Neural cell (in vitro differentiated cells): ENCODE measurements around the gene FCER2. TPM values are rescaled to one million over a fixed set of nuclear protein-coding genes. Genes with fewer than 3 reads are reported as not detected.

ENCODE experiments used
- H2AFZ ChIP-seq: fragments of 200-600, 300-800 bp; sonication (generic), shearing (Covaris generic); 2 replicates; pipeline ENCODE4 v1.6.0; 2014; ENCODE audit warnings: low read depth, mild to moderate bottlenecking, antibody characterized with exemption, low read length, moderate library complexity
- H3F3A ChIP-seq: fragments of 200-600 bp; shearing (Covaris generic); 2 replicates; pipeline ENCODE4 v1.6.1; 2016; ENCODE audit warnings: mild to moderate bottlenecking, moderate library complexity, mixed read lengths, antibody characterized with exemption, low read length; ENCODE audit not compliant: insufficient read depth, poor library complexity, severe bottlenecking
- H3K27ac ChIP-seq: fragments of 200-600, 300-800 bp; sonication (generic), shearing (Covaris generic); 2 replicates; pipeline ENCODE4 v1.5.1; 2014; ENCODE audit warnings: mild to moderate bottlenecking, low read length, moderate library complexity
- H3K27me3 ChIP-seq: fragments of 300-800, 200-600 bp; sonication (generic), shearing (Covaris generic); 2 replicates; pipeline ENCODE4 v1.6.0; 2014; ENCODE audit warnings: mild to moderate bottlenecking, low read depth, low read length, moderate library complexity; ENCODE audit not compliant: insufficient read depth
- H3K36me3 ChIP-seq: fragments of 300-800, 200-600 bp; sonication (generic), shearing (Covaris generic); 2 replicates; pipeline ENCODE4 v1.5.1; 2014; ENCODE audit warnings: mild to moderate bottlenecking, antibody characterized with exemption, low read length, moderate library complexity; ENCODE audit not compliant: insufficient read depth
- H3K4me2 ChIP-seq: fragments of 300-800, 200-600 bp; sonication (generic), shearing (Covaris generic); 2 replicates; pipeline ENCODE4 v1.6.0; 2014; ENCODE audit warnings: mild to moderate bottlenecking, low read length
- H3K4me3 ChIP-seq: fragments of 300-800, 200-600 bp; sonication (generic), shearing (Covaris generic); 2 replicates; pipeline ENCODE4 v1.5.1; 2014; ENCODE audit warnings: mild to moderate bottlenecking, low read length, moderate library complexity
- H3K79me2 ChIP-seq: fragments of 200-600 bp; shearing (Covaris generic); replicated peaks from 2 replicates; pipeline ENCODE4 v1.6.0; 2014; ENCODE audit warnings: mild to moderate bottlenecking, low read length, moderate library complexity; ENCODE audit not compliant: insufficient read depth
- H3K9ac ChIP-seq: fragments of 300-800, 200-600 bp; sonication (generic), shearing (Covaris generic); 2 replicates; pipeline ENCODE4 v1.6.1; 2016; ENCODE audit warnings: mild to moderate bottlenecking, low read length, mixed read lengths
- H3K9me2 ChIP-seq: fragments of 200-600 bp; shearing (Covaris generic); 2 replicates; pipeline ENCODE4 v1.6.1; 2016; ENCODE audit warnings: mild to moderate bottlenecking, low read length, mixed read lengths; ENCODE audit not compliant: insufficient read depth
- H3K9me3 ChIP-seq: fragments of 200-600, 300-800 bp; sonication (generic), shearing (Covaris generic); 2 replicates; pipeline ENCODE4 v1.6.1; 2016; ENCODE audit warnings: mild to moderate bottlenecking, mixed run types, low read length, moderate library complexity, mixed read lengths
- H4K20me1 ChIP-seq: fragments of 200-600 bp; shearing (Covaris generic); 2 replicates; pipeline ENCODE4 v1.6.1; 2016; ENCODE audit warnings: mild to moderate bottlenecking, mixed run types; ENCODE audit not compliant: insufficient read depth
- EP300 ChIP-seq: fragments of 450-650 bp; conservative IDR thresholded peaks from 2 replicates; pipeline ENCODE4 v1.6.1; 2014; ENCODE audit warnings: antibody characterized with exemption, mild to moderate bottlenecking, moderate library complexity; ENCODE audit not compliant: poor library complexity, severe bottlenecking
- EZH2 ChIP-seq: fragments of 200-600, 300-800 bp; shearing (Covaris generic), sonication (generic); IDR thresholded peaks from 2 replicates; pipeline ENCODE4 v1.6.1; 2014; ENCODE audit warnings: antibody characterized with exemption, low read length, borderline replicate concordance, mild to moderate bottlenecking; ENCODE audit not compliant: insufficient read depth, poor library complexity, severe bottlenecking
- MXI1 ChIP-seq: fragments of 450-650 bp; conservative IDR thresholded peaks from 2 replicates; pipeline ENCODE4 v1.6.1; 2014; ENCODE audit warnings: antibody characterized with exemption, mild to moderate bottlenecking; ENCODE audit not compliant: poor library complexity, severe bottlenecking
- POLR2AphosphoS5 ChIP-seq: IDR thresholded peaks from 2 replicates; pipeline ENCODE4 v1.6.1; 2012
- RAD21 ChIP-seq: fragments of 450-650 bp; conservative IDR thresholded peaks from 2 replicates; pipeline ENCODE4 v1.6.1; 2014; ENCODE audit warnings: antibody characterized with exemption, mild to moderate bottlenecking, moderate library complexity
- REST ChIP-seq: IDR thresholded peaks from 2 replicates; pipeline ENCODE4 v1.6.1; 2012; ENCODE audit warnings: borderline replicate concordance
- SMC3 ChIP-seq: fragments of 450-650 bp; conservative IDR thresholded peaks from 2 replicates; pipeline ENCODE4 v1.6.1; 2014; ENCODE audit warnings: antibody characterized with exemption, mild to moderate bottlenecking, moderate library complexity; ENCODE audit not compliant: poor library complexity
- TAF1 ChIP-seq: IDR thresholded peaks from 2 replicates; pipeline ENCODE4 v1.6.1; 2012; ENCODE audit warnings: low read depth
- polyA plus RNA-seq: library from polyadenylated mRNA; depleted of rRNA; stranded (reverse); fragments of >200 nt; gene quantifications from 2 replicates; pipeline ENCODE4 v1.2.3, GENCODE V29; 2014
- TF ChIP-seq, protein P1 (sequence below): fragments of 450-650 bp; IDR thresholded peaks from 2 replicates; pipeline ENCODE4 v1.5.1; 2014; ENCODE audit warnings: antibody characterized with exemption, mild to moderate bottlenecking, moderate library complexity; ENCODE audit not compliant: poor library complexity, severe bottlenecking

Gene FCER2
- polyA plus RNA-seq, 1 donor from 2014 or later = not detected

DNA sequence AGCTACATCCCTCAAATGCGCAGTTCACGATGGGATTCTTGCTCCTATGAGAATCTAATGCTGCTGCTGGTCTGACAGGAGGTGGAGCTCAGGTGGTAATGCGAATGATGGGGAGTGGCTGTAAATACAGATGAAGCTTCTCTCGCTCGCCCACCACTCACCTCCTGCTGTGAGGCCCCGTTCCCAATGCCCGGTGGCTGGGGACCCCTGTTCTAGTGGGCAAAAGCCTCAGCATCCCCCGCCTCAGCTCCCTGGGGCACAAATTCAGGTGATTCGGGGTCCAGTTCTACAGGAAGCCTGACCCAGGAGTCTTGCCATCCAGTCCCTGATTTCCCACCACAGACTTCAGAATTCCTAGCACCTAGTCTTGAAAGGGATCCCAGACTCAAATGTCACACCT, 29.4 kb downstream of the FCER2 start:
- H3K4me3 ChIP-seq = no peak overlapping the region
- no peaks in the 10 kb centered on the region for H4K20me1 ChIP-seq
- H3K79me2 ChIP-seq = no peaks in the 10 kb centered on the region
- no peaks in the 10 kb centered on the region for H3F3A ChIP-seq
- peaks cover 13% of the 10 kb centered on the region for H3K27me3 ChIP-seq
- no peak overlapping the region for H3K27ac ChIP-seq
- H3K9ac ChIP-seq = no peak overlapping the region
- H2AFZ ChIP-seq = no peak overlapping the region
- no peaks in the 10 kb centered on the region for H3K9me2 ChIP-seq
- no peaks in the 10 kb centered on the region for H3K9me3 ChIP-seq
- no peaks in the 10 kb centered on the region for H3K36me3 ChIP-seq
- TF ChIP-seq REST = no peak
- no peak for TF ChIP-seq MXI1
- no peak for TF ChIP-seq SMC3
- TF ChIP-seq TAF1 = no peak
- TF ChIP-seq EZH2 = no peak
- TF ChIP-seq, protein P1, sequence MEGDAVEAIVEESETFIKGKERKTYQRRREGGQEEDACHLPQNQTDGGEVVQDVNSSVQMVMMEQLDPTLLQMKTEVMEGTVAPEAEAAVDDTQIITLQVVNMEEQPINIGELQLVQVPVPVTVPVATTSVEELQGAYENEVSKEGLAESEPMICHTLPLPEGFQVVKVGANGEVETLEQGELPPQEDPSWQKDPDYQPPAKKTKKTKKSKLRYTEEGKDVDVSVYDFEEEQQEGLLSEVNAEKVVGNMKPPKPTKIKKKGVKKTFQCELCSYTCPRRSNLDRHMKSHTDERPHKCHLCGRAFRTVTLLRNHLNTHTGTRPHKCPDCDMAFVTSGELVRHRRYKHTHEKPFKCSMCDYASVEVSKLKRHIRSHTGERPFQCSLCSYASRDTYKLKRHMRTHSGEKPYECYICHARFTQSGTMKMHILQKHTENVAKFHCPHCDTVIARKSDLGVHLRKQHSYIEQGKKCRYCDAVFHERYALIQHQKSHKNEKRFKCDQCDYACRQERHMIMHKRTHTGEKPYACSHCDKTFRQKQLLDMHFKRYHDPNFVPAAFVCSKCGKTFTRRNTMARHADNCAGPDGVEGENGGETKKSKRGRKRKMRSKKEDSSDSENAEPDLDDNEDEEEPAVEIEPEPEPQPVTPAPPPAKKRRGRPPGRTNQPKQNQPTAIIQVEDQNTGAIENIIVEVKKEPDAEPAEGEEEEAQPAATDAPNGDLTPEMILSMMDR = no peak
- no peak for TF ChIP-seq EP300
- no peak for TF ChIP-seq POLR2AphosphoS5
- no peak for TF ChIP-seq RAD21
- H3K4me2 ChIP-seq = no peak overlapping the region

DNA sequence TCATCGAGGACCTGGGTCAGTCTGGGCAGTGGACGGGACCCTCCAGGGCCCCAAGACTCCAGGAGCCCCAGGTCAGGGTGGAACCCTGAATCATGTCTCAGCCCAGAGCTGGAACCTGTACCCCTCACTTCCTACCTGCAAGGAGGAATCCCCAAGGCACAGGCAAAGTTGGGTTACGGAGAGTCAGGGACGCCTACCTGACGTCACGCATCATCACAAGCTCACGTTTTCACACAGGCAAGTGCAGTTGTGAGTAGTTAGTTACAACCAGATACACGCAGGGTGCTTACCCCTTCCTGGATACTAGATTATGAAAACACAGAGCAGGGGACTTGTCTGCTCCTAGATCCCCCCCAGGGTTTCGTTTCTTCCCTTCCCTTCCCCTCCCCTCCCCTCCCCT, 31.1 kb downstream of the FCER2 start:
- Histone ChIP-seq H3K4me3 (no peak overlapping the region), H3K79me2 (no peaks in the 10 kb centered on the region), H2AFZ (no peak overlapping the region), H3K9me2 (no peaks in the 10 kb centered on the region), H3K4me2 (no peak overlapping the region), H3F3A (no peaks in the 10 kb centered on the region), H3K27ac (no peak overlapping the region), H4K20me1 (no peaks in the 10 kb centered on the region), H3K27me3 (peaks cover 13% of the 10 kb centered on the region), H3K36me3 (no peaks in the 10 kb centered on the region), H3K9me3 (no peaks in the 10 kb centered on the region), H3K9ac (no peak overlapping the region)
- no peak for TF ChIP-seq EZH2
- TF ChIP-seq MXI1 = no peak
- TF ChIP-seq RAD21 = no peak
- TF ChIP-seq EP300 = no peak
- TF ChIP-seq TAF1 = no peak
